ENCODE data around the gene WNT6. TPM values are rescaled to one million over a fixed set of nuclear protein-coding genes. Genes with fewer than 3 reads are reported as not detected.
A peak's percentile ranks its signal among the peaks of the same experiment; 100 is the strongest.

WNT6 gene
- total and polyA plus RNA-seq, 2 of the 8 experiments (the other 6 are each of a cell fraction or from before 2014, with no cell fraction given), result not detected

GRCh38 chr2:218852911-218853667 lies 6.5 kb upstream of the WNT6 start:
- Histone ChIP-seq H3K23me2 (ENCODE audit: low read depth, low read length) (no peaks in the 10 kb centered on the region; the same call in 1 of the 2 replicates), H3K56ac (replicated peaks; ENCODE audit: insufficient read length, low read depth, low read length) (no peak overlapping the region), H3K4me1 (replicated peaks in 1 of 4; ENCODE audit: control insufficient read depth in 3 of 4, insufficient read depth in 4 of 4, low read length in 3 of 4) (peaks cover 13 to 30% (median 17%) of the 10 kb centered on the region in 4 experiments), H2AK5ac (ENCODE audit: low read depth, low read length) (no peak overlapping the region), H2AFZ (ENCODE audit: low read length) (no peak overlapping the region), H3K36me3 (ENCODE audit: control insufficient read depth in 2 of 4, insufficient read depth in 4 of 4, low read length in 3 of 4) (no peaks in the 10 kb centered on the region), H4K8ac (ENCODE audit: extremely low read depth, insufficient read depth, low read length) (no peak overlapping the region), H2BK120ac (replicated peaks; ENCODE audit: low read depth, low read length) (no peak overlapping the region), H3K79me2 (ENCODE audit: control insufficient read depth in 1 of 2, insufficient read depth in 2 of 2, low read length in 2 of 2) (no peaks in the 10 kb centered on the region), H2BK20ac (ENCODE audit: low read length) (no peak overlapping the region), H3K27ac (ENCODE audit: low read depth, low read length) (no peak overlapping the region), H3K23ac (ENCODE audit: insufficient read length) (no peak overlapping the region), H3K4ac (replicated peaks; ENCODE audit: insufficient read length, low read depth, low read length) (no peak overlapping the region), H2BK15ac (ENCODE audit: low read length) (no peak overlapping the region), H3K27me3 (replicated peaks in 1 of 4; ENCODE audit: control insufficient read depth in 3 of 4, extremely low read depth in 1 of 4, insufficient read depth in 3 of 4, low read length in 3 of 4) (peaks cover 49 to 58% (median 52%) of the 10 kb centered on the region in 4 experiments), H3K4me2 (ENCODE audit: insufficient read depth in 1 of 2, low read depth in 2 of 2, low read length in 2 of 2) (peak overlapping the region; percentile 8 to 22; a peak in 2 of 4 replicates), H3K4me3 (ENCODE audit: extremely low read depth in 1 of 4, insufficient read depth in 2 of 4, low read depth in 3 of 4, low read length in 4 of 4) (peak overlapping the region in 1 of 4 experiments; percentile 17; a peak in 1 of 8 replicates), H4K91ac (replicated peaks; ENCODE audit: insufficient read length, low read length) (no peak overlapping the region), H3K14ac (ENCODE audit: insufficient read length) (no peak overlapping the region), H3K18ac (ENCODE audit: extremely low read depth, low read length) (no peak overlapping the region), H3K9ac (replicated peaks in 1 of 4; ENCODE audit: extremely low read depth in 1 of 4, low read depth in 3 of 4, low read length in 3 of 4) (no peak overlapping the region), H2BK12ac (ENCODE audit: low read depth, low read length) (no peak overlapping the region), H3K79me1 (ENCODE audit: low read depth, low read length) (no peaks in the 10 kb centered on the region), H4K20me1 (replicated peaks in 1 of 2; ENCODE audit: control insufficient read depth in 1 of 2, insufficient read depth in 2 of 2, low read length in 2 of 2) (peaks cover 3 to 6% of the 10 kb centered on the region in 2 experiments), H3K9me3 (ENCODE audit: insufficient read depth in 2 of 2, low read depth in 1 of 2, low read length in 1 of 2) (no peaks in the 10 kb centered on the region), H4K5ac (ENCODE audit: insufficient read length, low read depth, low read length) (no peak overlapping the region), H2BK5ac (ENCODE audit: low read depth, low read length) (no peak overlapping the region)
- peak; percentile 94 for FAIRE-seq
- peak; percentile 62 to 91 for DNase-seq (ENCODE audit: low read depth in 1 of 2, low spot score in 2 of 2)
- 29% methylated on average over 16 of the region's 16 CpGs; no CpG with 5 or more reads in 1 of the 2 experiments for WGBS, 2 experiments (ENCODE audit: extremely low coverage in 1 of 2, insufficient coverage in 1 of 2, insufficient read length in 1 of 2, insufficient replicate concordance in 2 of 2, low coverage in 1 of 2, low lambda C conversion rate in 2 of 2, missing lambda C conversion rate in 1 of 2)
- ChIA-PET CTCF (ENCODE audit: partially characterized antibody) (interaction anchor here (0.7 to 7.5 kb wide), 35 partner anchors 8 to 317 kb away, joined by 3 to 93 read pairs (median 6); partner anchors contain the start of genes SLC23A3 and WNT10A), POLR2A (ENCODE audit: partially characterized antibody) (no interaction called here)
- TF ChIP-seq HDAC2 (IDR thresholded peaks at IDR 0.05; ENCODE audit: borderline replicate concordance in 1 of 2, low read depth in 2 of 2, low read length in 2 of 2) (no peak), RFX5 (IDR thresholded peaks at IDR 0.05; ENCODE audit: borderline replicate concordance, low read depth, low read length) (no peak), CTCF (IDR thresholded peaks at IDR 0.05; ENCODE audit: control extremely low read depth in 1 of 3, insufficient read depth in 1 of 3, low read depth in 1 of 3, low read length in 3 of 3) (peak; percentile 74 to 93 (median 84)), SUZ12 (IDR thresholded peaks at IDR 0.05; ENCODE audit: low read length) (peak; percentile 19; the same call in 1 of the 2 replicates), RNF2 (IDR thresholded peaks at IDR 0.05; ENCODE audit: borderline replicate concordance, low read depth, low read length, missing control alignments, poor library complexity, severe bottlenecking) (peak; percentile 31), CBX5 (IDR thresholded peaks at IDR 0.05; ENCODE audit: low read depth, low read length) (no peak), CBX8 (IDR thresholded peaks at IDR 0.05; ENCODE audit: borderline replicate concordance, low read depth, low read length) (no peak)
